HuH-7 (cell line): ENCODE data around the gene SLC48A1.

Source experiments
- DNase-seq: peaks from one replicate; pipeline ENCODE4 v3.0.0; 2011; ENCODE audit warnings: low spot score

Gene SLC48A1

DNA sequence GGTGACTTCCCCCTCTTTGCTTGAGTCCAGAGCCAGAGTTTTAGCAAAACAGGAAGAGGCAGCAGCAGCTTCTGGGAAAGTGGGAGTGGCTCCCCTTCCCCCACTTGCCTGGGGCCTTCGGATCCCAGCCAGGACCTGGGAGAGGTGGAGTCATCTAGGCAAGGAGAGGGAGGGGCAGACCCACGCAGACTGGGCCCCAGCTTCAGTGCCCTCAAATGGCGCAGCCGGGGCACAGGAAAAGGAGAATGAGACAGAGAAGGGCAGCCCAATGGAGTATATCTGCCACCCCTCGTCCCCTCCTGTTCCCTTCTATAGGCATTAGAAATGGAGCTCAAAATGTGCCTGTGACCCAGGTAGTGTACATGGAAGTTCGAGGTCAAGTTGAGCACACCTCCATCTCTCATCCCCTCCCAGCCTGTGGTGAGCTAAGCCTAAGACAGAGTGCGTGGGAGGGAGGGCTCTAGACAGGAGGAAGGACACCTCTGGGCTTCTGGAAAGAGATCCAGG is 56.0 kb downstream of the SLC48A1 start:
- no peak for DNase-seq

DNA sequence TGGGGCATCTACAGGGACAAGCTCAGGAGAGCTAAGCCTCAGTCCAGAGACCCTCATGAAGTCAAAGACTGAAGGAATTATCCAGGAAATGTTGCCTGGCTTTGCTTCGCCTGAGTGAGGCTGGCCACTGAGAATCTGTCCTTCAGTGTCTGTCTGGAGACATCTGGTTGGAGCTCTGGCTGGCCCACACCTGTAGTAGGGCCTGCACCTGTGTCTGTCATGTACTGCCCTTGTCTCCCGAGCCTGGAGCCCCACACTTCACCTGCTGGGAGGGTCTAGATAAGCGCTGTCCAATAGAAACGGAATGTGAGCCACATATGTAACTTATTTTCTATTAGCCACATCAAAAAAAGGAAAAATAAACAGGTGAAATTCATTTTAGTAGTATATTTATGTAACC is 56.5 kb downstream of the SLC48A1 start:
- no peak for DNase-seq
